HEK293 (cell line): ENCODE measurements around the gene LTB4R.

Source experiments
- ATF2 ChIP-seq: fragments of 450-650 bp; formaldehyde crosslinking; IDR thresholded peaks from 2 replicates; pipeline ENCODE4 v1.5.1; 2016; ENCODE audit warnings: missing biosample characterization, missing genetic modification characterization, low read depth
- HIC1 ChIP-seq: fragments of 450-650 bp; formaldehyde crosslinking; IDR thresholded peaks from 2 replicates; pipeline ENCODE4 v1.5.1; 2016; ENCODE audit warnings: missing biosample characterization, missing genetic modification characterization
- KLF1 ChIP-seq: fragments of 450-650 bp; formaldehyde crosslinking; IDR thresholded peaks from 2 replicates; pipeline ENCODE4 v1.5.1; 2016; ENCODE audit warnings: missing biosample characterization, missing genetic modification characterization
- KLF16 ChIP-seq: fragments of 450-650 bp; formaldehyde crosslinking; IDR thresholded peaks from 2 replicates; pipeline ENCODE4 v1.5.1; 2017; ENCODE audit warnings: missing biosample characterization, missing genetic modification characterization
- KLF7 ChIP-seq: fragments of 450-650 bp; formaldehyde crosslinking; IDR thresholded peaks from 2 replicates; pipeline ENCODE4 v1.5.1; 2016; ENCODE audit warnings: missing biosample characterization, missing genetic modification characterization, borderline replicate concordance
- KLF9 ChIP-seq: fragments of 450-650 bp; formaldehyde crosslinking; IDR thresholded peaks from 2 replicates; pipeline ENCODE4 v1.5.1; 2016; ENCODE audit warnings: missing biosample characterization, missing genetic modification characterization, low read depth
- SP2 ChIP-seq: fragments of 450-650 bp; formaldehyde crosslinking; IDR thresholded peaks from 2 replicates; pipeline ENCODE4 v1.5.1; 2016; ENCODE audit warnings: missing biosample characterization, missing genetic modification characterization
- SP7 ChIP-seq: fragments of 450-650 bp; formaldehyde crosslinking; IDR thresholded peaks from 2 replicates; pipeline ENCODE4 v1.5.1; 2016; ENCODE audit warnings: missing biosample characterization, missing genetic modification characterization
- ZBTB10 ChIP-seq: fragments of 450-650 bp; formaldehyde crosslinking; IDR thresholded peaks from 2 replicates; pipeline ENCODE4 v1.5.1; 2016; ENCODE audit warnings: missing biosample characterization, missing genetic modification characterization
- ZFHX2 ChIP-seq: fragments of 450-650 bp; formaldehyde crosslinking; conservative IDR thresholded peaks from 2 replicates; pipeline ENCODE4 v1.5.1; 2016; ENCODE audit warnings: missing biosample characterization, missing genetic modification characterization
- ZFP3 ChIP-seq: fragments of 450-650 bp; formaldehyde crosslinking; IDR thresholded peaks from 2 replicates; pipeline ENCODE4 v1.5.1; 2016; ENCODE audit warnings: low read depth, missing biosample characterization, missing genetic modification characterization
- ZNF335 ChIP-seq: fragments of 450-650 bp; formaldehyde crosslinking; conservative IDR thresholded peaks from 2 replicates; pipeline ENCODE4 v1.5.1; 2016; ENCODE audit warnings: missing biosample characterization, missing genetic modification characterization
- ZNF449 ChIP-seq: fragments of 450-650 bp; formaldehyde crosslinking; IDR thresholded peaks from 2 replicates; pipeline ENCODE4 v1.5.1; 2017; ENCODE audit warnings: missing biosample characterization, mild to moderate bottlenecking, missing genetic modification characterization, moderate library complexity
- ZNF521 ChIP-seq: fragments of 450-650 bp; formaldehyde crosslinking; IDR thresholded peaks from 2 replicates; pipeline ENCODE4 v1.5.1; 2017; ENCODE audit warnings: missing biosample characterization, mild to moderate bottlenecking, missing genetic modification characterization
- ZNF610 ChIP-seq: fragments of 450-650 bp; formaldehyde crosslinking; IDR thresholded peaks from 2 replicates; pipeline ENCODE4 v1.5.1; 2016; ENCODE audit warnings: missing biosample characterization, missing genetic modification characterization, borderline replicate concordance
- ZNF629 ChIP-seq: fragments of 450-650 bp; formaldehyde crosslinking; IDR thresholded peaks from 2 replicates; pipeline ENCODE4 v1.5.1; 2017; ENCODE audit warnings: missing biosample characterization, missing genetic modification characterization
- ZXDB ChIP-seq: fragments of 450-650 bp; formaldehyde crosslinking; IDR thresholded peaks from 2 replicates; pipeline ENCODE4 v1.5.1; 2016; ENCODE audit warnings: missing biosample characterization, missing genetic modification characterization
- TF ChIP-seq, protein P1 (sequence below): fragments of 450-650 bp; formaldehyde crosslinking; IDR thresholded peaks from 2 replicates; pipeline ENCODE4 v1.5.1; 2016; ENCODE audit warnings: missing biosample characterization, missing genetic modification characterization
- TF ChIP-seq, protein P2 (sequence below): fragments of 450-650 bp; formaldehyde crosslinking; IDR thresholded peaks from 2 replicates; pipeline ENCODE4 v1.5.1; 2016; ENCODE audit warnings: missing biosample characterization, missing genetic modification characterization
- TF ChIP-seq, protein P3 (sequence below): fragments of 450-650 bp; formaldehyde crosslinking; optimal IDR thresholded peaks from 2 replicates; pipeline ENCODE3; 2016; ENCODE audit warnings: missing biosample characterization, mild to moderate bottlenecking, missing genetic modification characterization
- TF ChIP-seq, protein P4 (sequence below): fragments of 450-650 bp; formaldehyde crosslinking; IDR thresholded peaks from 2 replicates; pipeline ENCODE4 v1.5.1; 2016; ENCODE audit warnings: missing biosample characterization, missing genetic modification characterization

LTB4R gene

GRCh38 chr14:24299255-24300191 lies 11.8 kb upstream of the LTB4R start, which contains the start of the genes DHRS1 and NOP9 (continued):
- TF ChIP-seq, protein P1, sequence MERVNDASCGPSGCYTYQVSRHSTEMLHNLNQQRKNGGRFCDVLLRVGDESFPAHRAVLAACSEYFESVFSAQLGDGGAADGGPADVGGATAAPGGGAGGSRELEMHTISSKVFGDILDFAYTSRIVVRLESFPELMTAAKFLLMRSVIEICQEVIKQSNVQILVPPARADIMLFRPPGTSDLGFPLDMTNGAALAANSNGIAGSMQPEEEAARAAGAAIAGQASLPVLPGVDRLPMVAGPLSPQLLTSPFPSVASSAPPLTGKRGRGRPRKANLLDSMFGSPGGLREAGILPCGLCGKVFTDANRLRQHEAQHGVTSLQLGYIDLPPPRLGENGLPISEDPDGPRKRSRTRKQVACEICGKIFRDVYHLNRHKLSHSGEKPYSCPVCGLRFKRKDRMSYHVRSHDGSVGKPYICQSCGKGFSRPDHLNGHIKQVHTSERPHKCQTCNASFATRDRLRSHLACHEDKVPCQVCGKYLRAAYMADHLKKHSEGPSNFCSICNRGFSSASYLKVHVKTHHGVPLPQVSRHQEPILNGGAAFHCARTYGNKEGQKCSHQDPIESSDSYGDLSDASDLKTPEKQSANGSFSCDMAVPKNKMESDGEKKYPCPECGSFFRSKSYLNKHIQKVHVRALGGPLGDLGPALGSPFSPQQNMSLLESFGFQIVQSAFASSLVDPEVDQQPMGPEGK: peak; percentile 79
- TF ChIP-seq ZNF335: peak; percentile 65
- TF ChIP-seq ZFHX2 (tag by site-specific recombination): 0 out of 2 replicates have a peak, but pooled peaks have one; percentile 14
- TF ChIP-seq, protein P2, sequence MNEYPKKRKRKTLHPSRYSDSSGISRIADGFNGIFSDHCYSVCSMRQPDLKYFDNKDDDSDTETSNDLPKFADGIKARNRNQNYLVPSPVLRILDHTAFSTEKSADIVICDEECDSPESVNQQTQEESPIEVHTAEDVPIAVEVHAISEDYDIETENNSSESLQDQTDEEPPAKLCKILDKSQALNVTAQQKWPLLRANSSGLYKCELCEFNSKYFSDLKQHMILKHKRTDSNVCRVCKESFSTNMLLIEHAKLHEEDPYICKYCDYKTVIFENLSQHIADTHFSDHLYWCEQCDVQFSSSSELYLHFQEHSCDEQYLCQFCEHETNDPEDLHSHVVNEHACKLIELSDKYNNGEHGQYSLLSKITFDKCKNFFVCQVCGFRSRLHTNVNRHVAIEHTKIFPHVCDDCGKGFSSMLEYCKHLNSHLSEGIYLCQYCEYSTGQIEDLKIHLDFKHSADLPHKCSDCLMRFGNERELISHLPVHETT (tag by site-specific recombination): peak; percentile 38; the same call in 1 of the 2 replicates
- no peak for TF ChIP-seq ZNF521
- TF ChIP-seq ZNF629 (tag by site-specific recombination): peak; percentile 96
- TF ChIP-seq ZNF610: 0 out of 2 replicates have a peak, but pooled peaks have one; percentile 15
- TF ChIP-seq, protein P3, sequence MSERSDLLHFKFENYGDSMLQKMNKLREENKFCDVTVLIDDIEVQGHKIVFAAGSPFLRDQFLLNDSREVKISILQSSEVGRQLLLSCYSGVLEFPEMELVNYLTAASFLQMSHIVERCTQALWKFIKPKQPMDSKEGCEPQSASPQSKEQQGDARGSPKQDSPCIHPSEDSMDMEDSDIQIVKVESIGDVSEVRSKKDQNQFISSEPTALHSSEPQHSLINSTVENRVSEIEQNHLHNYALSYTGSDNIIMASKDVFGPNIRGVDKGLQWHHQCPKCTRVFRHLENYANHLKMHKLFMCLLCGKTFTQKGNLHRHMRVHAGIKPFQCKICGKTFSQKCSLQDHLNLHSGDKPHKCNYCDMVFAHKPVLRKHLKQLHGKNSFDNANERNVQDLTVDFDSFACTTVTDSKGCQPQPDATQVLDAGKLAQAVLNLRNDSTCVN: peak; percentile 80
- peak; percentile 95 for TF ChIP-seq KLF16 (tag by site-specific recombination)
- TF ChIP-seq KLF1 (tag by site-specific recombination): peak; percentile 87
- TF ChIP-seq KLF7 (tag by site-specific recombination): 0 out of 2 replicates have a peak, but pooled peaks have one; percentile 54
- TF ChIP-seq SP7 (tag by site-specific recombination): peak; percentile 57; the same call in 1 of the 2 replicates
- TF ChIP-seq ZNF449 (tag by site-specific recombination): no peak
- peak; percentile 76 for TF ChIP-seq ZXDB (tag by site-specific recombination)
- TF ChIP-seq ATF2 (tag by site-specific recombination): peak; percentile 94
- peak; percentile 71 for TF ChIP-seq ZBTB10 (tag by site-specific recombination)
- TF ChIP-seq, protein P4, sequence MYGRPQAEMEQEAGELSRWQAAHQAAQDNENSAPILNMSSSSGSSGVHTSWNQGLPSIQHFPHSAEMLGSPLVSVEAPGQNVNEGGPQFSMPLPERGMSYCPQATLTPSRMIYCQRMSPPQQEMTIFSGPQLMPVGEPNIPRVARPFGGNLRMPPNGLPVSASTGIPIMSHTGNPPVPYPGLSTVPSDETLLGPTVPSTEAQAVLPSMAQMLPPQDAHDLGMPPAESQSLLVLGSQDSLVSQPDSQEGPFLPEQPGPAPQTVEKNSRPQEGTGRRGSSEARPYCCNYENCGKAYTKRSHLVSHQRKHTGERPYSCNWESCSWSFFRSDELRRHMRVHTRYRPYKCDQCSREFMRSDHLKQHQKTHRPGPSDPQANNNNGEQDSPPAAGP (tag by site-specific recombination): peak; percentile 60; the same call in 1 of the 2 replicates
- TF ChIP-seq ZFP3 (tag by site-specific recombination): no peak
- TF ChIP-seq HIC1 (tag by site-specific recombination): no peak
- peak; percentile 42 for TF ChIP-seq SP2
- TF ChIP-seq KLF9 (tag by site-specific recombination): peak; percentile 98
